HuH-7.5 (cell line): ENCODE measurements around the gene DTYMK.

ENCODE experiments used
- DNase-seq: peaks from one replicate; pipeline ENCODE4 v3.0.0; 2011; ENCODE audit warnings: low spot score

Gene DTYMK

GRCh38 chr2:241703032-241703604 lies 16.5 kb upstream of the DTYMK start:
- DNase-seq: no peak

GRCh38 chr2:241702155-241703031 lies 15.8 kb upstream of the DTYMK start:
- DNase-seq: peak; percentile 91

GRCh38 chr2:241701399-241702154 lies 15.0 kb upstream of the DTYMK start, which contains the start of gene ING5:
Gene ING5, plus strand, starts transcription at chr2:241702039. Its CDS starts 27 bp downstream, at chr2:241702066.
- peak; percentile 85 for DNase-seq

- DNase-seq: no peak
These were observed 14.5 kb upstream of the DTYMK start for GRCh38 chr2:241701149-241701398.

- DNase-seq: no peak
These were observed 9.0 kb upstream of the DTYMK start for GRCh38 chr2:241695651-241696050.

GRCh38 chr2:241692448-241692847 lies 5.8 kb upstream of the DTYMK start:
- DNase-seq: no peak

GRCh38 chr2:241690202-241690717 lies 3.6 kb upstream of the DTYMK start:
- no peak for DNase-seq

- no peak for DNase-seq
These were observed 2.7 kb upstream of the DTYMK start for GRCh38 chr2:241689306-241689705.

GRCh38 chr2:241686324-241686649 lies 328 bp downstream of the DTYMK start:
- DNase-seq: no peak

- no peak for DNase-seq
These were observed 5.6 kb downstream of the DTYMK start for GRCh38 chr2:241680827-241681599.

GRCh38 chr2:241680044-241680443 lies 6.6 kb downstream of the DTYMK start:
- no peak for DNase-seq

- no peak for DNase-seq
These were observed 7.7 kb downstream of the DTYMK start for GRCh38 chr2:241678784-241679540.

GRCh38 chr2:241678307-241678706 lies 8.3 kb downstream of the DTYMK start:
- DNase-seq: no peak

GRCh38 chr2:241677392-241677791 lies 9.2 kb downstream of the DTYMK start:
- no peak for DNase-seq

GRCh38 chr2:241676665-241677064 lies 9.9 kb downstream of the DTYMK start:
- DNase-seq: no peak

- DNase-seq: no peak
These were observed 10.7 kb downstream of the DTYMK start for GRCh38 chr2:241675885-241676284.

GRCh38 chr2:241673797-241674725 lies 12.6 kb downstream of the DTYMK start:
- DNase-seq: no peak

GRCh38 chr2:241673189-241673663 lies 13.4 kb downstream of the DTYMK start:
- DNase-seq: no peak

- DNase-seq: no peak
These were observed 14.1 kb downstream of the DTYMK start for GRCh38 chr2:241672243-241673188.
